Liver (tissue), 3 donors: ENCODE measurements around the gene RGP1.

Experiments used
- EGR1 ChIP-seq, 2 donors: IDR thresholded peaks; 2 replicates each; pipeline ENCODE4 v1.6.1; 2016 to 2018; ENCODE audit warnings: antibody characterized with exemption in 2 of 2, low read depth in 2 of 2
- GABPA ChIP-seq, 2 donors: IDR thresholded peaks in 1 of 2; conservative IDR thresholded peaks in 1 of 2; 2 replicates each; pipeline ENCODE4 v1.6.1; 2016; ENCODE audit warnings: antibody characterized with exemption in 2 of 2, mild to moderate bottlenecking in 1 of 2, moderate library complexity in 1 of 2
- HNF4A ChIP-seq, 2 donors: conservative IDR thresholded peaks; 2 replicates each; pipeline ENCODE4 v1.6.1; 2016; ENCODE audit warnings: antibody characterized with exemption in 2 of 2, mild to moderate bottlenecking in 2 of 2
- NR2F2 ChIP-seq: IDR thresholded peaks from 2 replicates; pipeline ENCODE4 v1.6.1; 2016; ENCODE audit warnings: antibody characterized with exemption
- RAD21 ChIP-seq, 2 donors: IDR thresholded peaks; 2 replicates each; pipeline ENCODE4 v1.6.1; 2016; ENCODE audit warnings: antibody characterized with exemption in 2 of 2, mild to moderate bottlenecking in 2 of 2
- SP1 ChIP-seq: IDR thresholded peaks from 2 replicates; pipeline ENCODE4 v1.6.1; 2018; ENCODE audit warnings: antibody characterized with exemption, mild to moderate bottlenecking
- TAF1 ChIP-seq: conservative IDR thresholded peaks from 2 replicates; pipeline ENCODE4 v1.6.1; 2016; ENCODE audit warnings: antibody characterized with exemption, mild to moderate bottlenecking
- TF ChIP-seq, protein P1 (sequence below): fragments of 150-350 bp; IDR thresholded peaks from 2 replicates; pipeline ENCODE4 v1.5.1; 2017; ENCODE audit warnings: improper control_type of control experiment, low read depth, low read length; ENCODE audit not compliant: missing input control
- TF ChIP-seq, protein P2 (sequence below): IDR thresholded peaks from 2 replicates; pipeline ENCODE4 v1.6.1; 2016; ENCODE audit warnings: antibody characterized with exemption
- TF ChIP-seq, protein P3 (sequence below): IDR thresholded peaks from 2 replicates; pipeline ENCODE4 v1.6.1; 2016; ENCODE audit warnings: antibody characterized with exemption, mild to moderate bottlenecking
- donor health status: healthy.
- donor health status: healthy.

DNA sequence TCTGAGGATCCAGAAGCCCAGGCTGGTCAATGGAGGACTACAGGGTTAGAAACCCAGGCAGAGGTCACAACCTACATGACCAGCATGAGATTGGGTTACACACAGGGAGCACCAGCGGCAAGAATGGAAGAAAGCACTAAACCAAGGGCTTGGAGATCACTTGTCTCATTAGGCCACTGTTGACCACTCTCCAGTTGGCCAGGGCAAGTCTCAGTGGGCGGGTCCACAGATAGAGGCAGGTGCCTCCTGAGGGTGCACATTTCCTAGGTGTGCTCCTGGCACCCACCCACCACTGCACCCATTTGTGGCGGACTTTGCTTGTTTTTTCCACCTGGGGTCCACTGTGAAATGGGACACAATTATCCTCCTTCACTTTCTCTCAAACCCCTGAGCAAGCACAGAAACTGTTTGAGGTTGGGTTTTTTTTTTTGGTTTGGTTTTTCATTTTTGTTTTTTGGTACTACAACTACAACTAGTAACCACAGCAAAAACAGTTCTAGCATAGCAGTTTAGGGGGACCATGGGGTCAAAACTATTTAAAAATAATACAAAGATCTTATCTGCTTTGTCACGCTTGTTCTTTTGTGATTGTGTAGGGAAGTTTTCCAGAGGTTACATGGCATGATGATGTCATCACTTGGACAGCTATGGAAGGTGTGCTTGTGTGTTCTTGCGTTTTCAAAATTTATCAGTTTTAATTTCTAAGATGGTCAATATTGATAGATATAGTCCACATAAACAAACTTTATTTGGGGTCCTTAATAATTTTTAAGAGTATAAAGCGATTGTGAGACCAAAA is 48.4 kb downstream of the RGP1 start:
- TF ChIP-seq, protein P1, sequence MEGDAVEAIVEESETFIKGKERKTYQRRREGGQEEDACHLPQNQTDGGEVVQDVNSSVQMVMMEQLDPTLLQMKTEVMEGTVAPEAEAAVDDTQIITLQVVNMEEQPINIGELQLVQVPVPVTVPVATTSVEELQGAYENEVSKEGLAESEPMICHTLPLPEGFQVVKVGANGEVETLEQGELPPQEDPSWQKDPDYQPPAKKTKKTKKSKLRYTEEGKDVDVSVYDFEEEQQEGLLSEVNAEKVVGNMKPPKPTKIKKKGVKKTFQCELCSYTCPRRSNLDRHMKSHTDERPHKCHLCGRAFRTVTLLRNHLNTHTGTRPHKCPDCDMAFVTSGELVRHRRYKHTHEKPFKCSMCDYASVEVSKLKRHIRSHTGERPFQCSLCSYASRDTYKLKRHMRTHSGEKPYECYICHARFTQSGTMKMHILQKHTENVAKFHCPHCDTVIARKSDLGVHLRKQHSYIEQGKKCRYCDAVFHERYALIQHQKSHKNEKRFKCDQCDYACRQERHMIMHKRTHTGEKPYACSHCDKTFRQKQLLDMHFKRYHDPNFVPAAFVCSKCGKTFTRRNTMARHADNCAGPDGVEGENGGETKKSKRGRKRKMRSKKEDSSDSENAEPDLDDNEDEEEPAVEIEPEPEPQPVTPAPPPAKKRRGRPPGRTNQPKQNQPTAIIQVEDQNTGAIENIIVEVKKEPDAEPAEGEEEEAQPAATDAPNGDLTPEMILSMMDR: no peak
- TF ChIP-seq NR2F2 (no peak), RAD21 (IDR thresholded peaks at IDR 0.05) (no peak), HNF4A (conservative IDR thresholded peaks at IDR 0.05) (no peak), SP1 (no peak), GABPA (IDR thresholded peaks at IDR 0.05 in 1 of 2, conservative IDR thresholded peaks at IDR 0.05 in 1 of 2) (no peak), TAF1 (no peak), EGR1 (IDR thresholded peaks at IDR 0.05; ENCODE audit: low read depth in 2 of 2) (no peak)
- TF ChIP-seq, protein P2, sequence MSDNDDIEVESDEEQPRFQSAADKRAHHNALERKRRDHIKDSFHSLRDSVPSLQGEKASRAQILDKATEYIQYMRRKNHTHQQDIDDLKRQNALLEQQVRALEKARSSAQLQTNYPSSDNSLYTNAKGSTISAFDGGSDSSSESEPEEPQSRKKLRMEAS: no peak
- TF ChIP-seq, protein P3, sequence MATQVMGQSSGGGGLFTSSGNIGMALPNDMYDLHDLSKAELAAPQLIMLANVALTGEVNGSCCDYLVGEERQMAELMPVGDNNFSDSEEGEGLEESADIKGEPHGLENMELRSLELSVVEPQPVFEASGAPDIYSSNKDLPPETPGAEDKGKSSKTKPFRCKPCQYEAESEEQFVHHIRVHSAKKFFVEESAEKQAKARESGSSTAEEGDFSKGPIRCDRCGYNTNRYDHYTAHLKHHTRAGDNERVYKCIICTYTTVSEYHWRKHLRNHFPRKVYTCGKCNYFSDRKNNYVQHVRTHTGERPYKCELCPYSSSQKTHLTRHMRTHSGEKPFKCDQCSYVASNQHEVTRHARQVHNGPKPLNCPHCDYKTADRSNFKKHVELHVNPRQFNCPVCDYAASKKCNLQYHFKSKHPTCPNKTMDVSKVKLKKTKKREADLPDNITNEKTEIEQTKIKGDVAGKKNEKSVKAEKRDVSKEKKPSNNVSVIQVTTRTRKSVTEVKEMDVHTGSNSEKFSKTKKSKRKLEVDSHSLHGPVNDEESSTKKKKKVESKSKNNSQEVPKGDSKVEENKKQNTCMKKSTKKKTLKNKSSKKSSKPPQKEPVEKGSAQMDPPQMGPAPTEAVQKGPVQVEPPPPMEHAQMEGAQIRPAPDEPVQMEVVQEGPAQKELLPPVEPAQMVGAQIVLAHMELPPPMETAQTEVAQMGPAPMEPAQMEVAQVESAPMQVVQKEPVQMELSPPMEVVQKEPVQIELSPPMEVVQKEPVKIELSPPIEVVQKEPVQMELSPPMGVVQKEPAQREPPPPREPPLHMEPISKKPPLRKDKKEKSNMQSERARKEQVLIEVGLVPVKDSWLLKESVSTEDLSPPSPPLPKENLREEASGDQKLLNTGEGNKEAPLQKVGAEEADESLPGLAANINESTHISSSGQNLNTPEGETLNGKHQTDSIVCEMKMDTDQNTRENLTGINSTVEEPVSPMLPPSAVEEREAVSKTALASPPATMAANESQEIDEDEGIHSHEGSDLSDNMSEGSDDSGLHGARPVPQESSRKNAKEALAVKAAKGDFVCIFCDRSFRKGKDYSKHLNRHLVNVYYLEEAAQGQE: no peak
